Neural cell (in vitro differentiated cells): Measurements from ENCODE around the gene IFT80.

Source experiments
- CTCF ChIP-seq: fragments of 450-650 bp; IDR thresholded peaks from 2 replicates; pipeline ENCODE4 v1.5.1; 2014; ENCODE audit warnings: antibody characterized with exemption, mild to moderate bottlenecking, moderate library complexity; ENCODE audit not compliant: poor library complexity, severe bottlenecking
- MXI1 ChIP-seq: fragments of 450-650 bp; conservative IDR thresholded peaks from 2 replicates; pipeline ENCODE4 v1.6.1; 2014; ENCODE audit warnings: antibody characterized with exemption, mild to moderate bottlenecking; ENCODE audit not compliant: poor library complexity, severe bottlenecking

- TF ChIP-seq CTCF: no peak
- no peak for TF ChIP-seq MXI1
Observed at GRCh38 chr3:160314995-160315394, 84.0 kb downstream of the IFT80 start.
